Measurements from ENCODE around the gene PCBP2.

The PCBP2 gene

DNA sequence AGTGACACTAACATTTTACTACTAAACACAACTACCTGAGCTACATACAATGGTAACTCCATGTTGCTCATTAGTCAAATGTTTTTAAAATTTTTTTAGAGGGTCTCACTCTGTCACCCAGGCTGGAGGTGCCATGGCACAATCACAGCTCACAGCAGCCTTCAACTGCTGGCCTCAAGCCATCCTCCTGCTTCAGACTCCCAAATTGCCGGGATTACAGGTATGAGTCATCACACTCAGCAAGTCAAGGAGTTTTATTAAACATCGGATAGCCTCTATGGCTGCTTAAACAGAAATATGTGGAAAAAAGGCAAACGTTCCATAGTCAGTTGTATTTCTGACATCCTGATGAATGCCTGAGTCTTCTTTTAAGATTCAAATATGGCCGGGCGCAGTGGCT is 66.5 kb downstream of the PCBP2 start:
- no peaks in the 10 kb centered on the region for H3K27me3 ChIP-seq (ENCODE audit: insufficient read depth, low read length)
- no peak overlapping the region for H4K91ac ChIP-seq (ENCODE audit: low read depth, low read length)
- no peak overlapping the region for H3K4ac ChIP-seq (ENCODE audit: low read depth, low read length)
- H4K12ac ChIP-seq (ENCODE audit: low read depth, low read length) = no peak overlapping the region
- H2AK5ac ChIP-seq (ENCODE audit: low read length) = no peak overlapping the region
- H4K8ac ChIP-seq (ENCODE audit: low read depth, low read length) = no peak overlapping the region
- no peaks in the 10 kb centered on the region for H3K79me1 ChIP-seq (ENCODE audit: low read length)
- H3K4me2 ChIP-seq (ENCODE audit: low read length) = no peak overlapping the region
- no peak overlapping the region for H3K27ac ChIP-seq (ENCODE audit: low read depth, low read length)
- H3K14ac ChIP-seq (ENCODE audit: low read length) = no peak overlapping the region
- H3K23ac ChIP-seq (ENCODE audit: low read length) = no peak overlapping the region
- no peaks in the 10 kb centered on the region for H3K9me3 ChIP-seq (ENCODE audit: insufficient read depth, low read depth, low read length)
- no peak overlapping the region for H2BK12ac ChIP-seq (ENCODE audit: low read length)
- no peak for DNase-seq
- H3K79me2 ChIP-seq (ENCODE audit: control insufficient read depth, insufficient read depth, low read length, poor library complexity) = no peaks in the 10 kb centered on the region
- H3K4me3 ChIP-seq (ENCODE audit: low read depth, low read length) = no peak overlapping the region
- peaks cover 32 to 39% of the 10 kb centered on the region in 2 experiments for H3K36me3 ChIP-seq (ENCODE audit: control insufficient read depth in 1 of 2, insufficient read depth in 2 of 2, low read length in 2 of 2)
- WGBS (ENCODE audit: extremely low coverage, insufficient coverage, insufficient read length) = no CpG with 5 or more reads among the region's 5 CpGs
- H3K4me1 ChIP-seq (ENCODE audit: control insufficient read depth in 1 of 2, insufficient read depth in 2 of 2, low read length in 2 of 2) = no peaks in the 10 kb centered on the region
- no peak overlapping the region for H2BK5ac ChIP-seq (ENCODE audit: low read depth, low read length, poor library complexity)
- no peak overlapping the region for H3K18ac ChIP-seq (ENCODE audit: low read length)
- no peak overlapping the region for H2AFZ ChIP-seq (ENCODE audit: insufficient read depth, low read length, poor library complexity)
- H2BK120ac ChIP-seq (ENCODE audit: insufficient read depth, low read length, poor library complexity) = no peak overlapping the region
- no peak overlapping the region for H3K9ac ChIP-seq (ENCODE audit: low read length)

DNA sequence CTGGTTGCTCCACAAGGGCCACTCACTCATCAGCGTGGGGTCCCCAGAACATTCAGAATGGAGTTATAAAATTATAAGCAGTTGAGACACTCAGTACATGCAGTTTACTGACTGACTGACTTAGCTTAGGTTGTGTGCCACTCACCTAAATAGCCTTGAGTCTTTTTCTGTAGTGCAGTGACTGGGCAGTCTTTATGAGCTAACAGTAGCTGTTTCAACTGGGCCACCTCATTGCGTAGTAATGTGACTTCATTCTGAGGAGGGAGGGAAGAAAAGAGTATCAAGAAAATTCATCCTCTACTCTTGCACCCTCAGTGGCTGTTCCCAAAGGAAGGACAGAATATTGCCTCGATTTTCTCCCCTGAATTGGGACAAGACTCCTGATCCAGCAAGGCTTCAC is 71.2 kb downstream of the PCBP2 start:
- Histone ChIP-seq H3K27me3 (ENCODE audit: insufficient read depth, low read length) (no peaks in the 10 kb centered on the region), H4K8ac (ENCODE audit: low read depth, low read length) (no peak overlapping the region), H3K36me3 (ENCODE audit: control insufficient read depth in 1 of 2, insufficient read depth in 2 of 2, low read length in 2 of 2) (peaks cover 16 to 27% of the 10 kb centered on the region in 2 experiments), H4K12ac (ENCODE audit: low read depth, low read length) (no peak overlapping the region), H3K4me1 (ENCODE audit: control insufficient read depth in 1 of 2, insufficient read depth in 2 of 2, low read length in 2 of 2) (no peaks in the 10 kb centered on the region), H2BK120ac (ENCODE audit: insufficient read depth, low read length, poor library complexity) (no peak overlapping the region), H4K91ac (ENCODE audit: low read depth, low read length) (no peak overlapping the region), H3K79me2 (ENCODE audit: control insufficient read depth, insufficient read depth, low read length, poor library complexity) (no peaks in the 10 kb centered on the region), H3K27ac (ENCODE audit: low read depth, low read length) (no peak overlapping the region), H3K9me3 (ENCODE audit: insufficient read depth, low read depth, low read length) (no peaks in the 10 kb centered on the region), H3K9ac (ENCODE audit: low read length) (no peak overlapping the region), H2AFZ (ENCODE audit: insufficient read depth, low read length, poor library complexity) (no peak overlapping the region), H2AK5ac (ENCODE audit: low read length) (no peak overlapping the region), H3K4me3 (ENCODE audit: low read depth, low read length) (no peak overlapping the region), H3K18ac (ENCODE audit: low read length) (no peak overlapping the region), H3K4me2 (ENCODE audit: low read length) (no peak overlapping the region), H3K23ac (ENCODE audit: low read length) (no peak overlapping the region), H3K14ac (ENCODE audit: low read length) (no peak overlapping the region), H2BK12ac (ENCODE audit: low read length) (no peak overlapping the region), H3K79me1 (ENCODE audit: low read length) (no peaks in the 10 kb centered on the region), H2BK5ac (ENCODE audit: low read depth, low read length, poor library complexity) (no peak overlapping the region), H3K4ac (ENCODE audit: low read depth, low read length) (no peak overlapping the region)
- WGBS (ENCODE audit: extremely low coverage, insufficient coverage, insufficient read length) = no CpG with 5 or more reads among the region's 3 CpGs
- DNase-seq = no peak

DNA sequence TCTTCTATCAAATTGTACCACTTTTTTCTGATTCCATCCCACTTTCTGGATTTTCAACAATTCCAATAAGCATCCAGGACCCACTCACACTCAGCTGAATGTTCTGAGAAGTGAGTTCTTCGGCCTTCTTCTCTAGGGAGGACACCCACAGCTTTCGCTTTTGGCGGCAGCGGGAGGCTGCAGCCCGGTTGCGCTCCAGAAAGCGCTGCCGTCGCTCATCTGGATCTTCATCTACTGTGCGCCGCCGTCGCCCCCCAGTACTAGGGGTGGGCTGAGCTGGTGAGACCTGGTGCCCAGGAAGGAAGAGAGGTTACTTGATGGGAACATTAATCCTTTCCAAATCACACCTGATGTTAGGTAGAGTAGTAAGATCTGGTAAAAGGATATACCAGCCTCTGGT is 72.6 kb downstream of the PCBP2 start:
- no peak overlapping the region for H3K23ac ChIP-seq (ENCODE audit: low read length)

DNA sequence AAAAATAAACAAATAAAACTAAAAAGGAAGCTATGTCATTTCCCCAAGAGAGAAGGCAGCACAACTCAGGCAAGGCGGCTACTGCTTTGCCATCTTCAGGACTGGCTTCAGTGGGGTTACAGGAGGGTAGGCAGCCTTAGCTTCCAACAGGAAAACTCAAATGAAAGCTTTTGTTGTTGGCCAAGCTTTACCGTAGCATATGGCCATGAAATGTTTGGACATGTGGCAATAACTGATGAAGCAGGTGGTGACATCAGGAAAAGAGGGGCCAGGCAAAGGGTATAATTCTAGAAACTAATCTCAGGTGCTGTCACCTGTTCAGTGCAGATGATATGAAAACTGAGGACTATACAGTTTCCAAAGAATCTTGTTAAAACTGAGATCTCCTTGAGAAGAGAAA is 78.2 kb downstream of the PCBP2 start:
- Histone ChIP-seq H2BK5ac (ENCODE audit: low read depth, low read length, poor library complexity) (no peak overlapping the region), H3K9me3 (ENCODE audit: insufficient read depth, low read depth, low read length) (no peaks in the 10 kb centered on the region)

More for the DNA sequence above, 72.6 kb downstream of the PCBP2 start:
- H3K79me1 ChIP-seq (ENCODE audit: low read length) = no peaks in the 10 kb centered on the region
- no peak overlapping the region for H3K18ac ChIP-seq (ENCODE audit: low read length)
- H2AFZ ChIP-seq (ENCODE audit: insufficient read depth, low read length, poor library complexity) = no peak overlapping the region
- H3K4me3 ChIP-seq (ENCODE audit: low read depth, low read length) = no peak overlapping the region
- no peak overlapping the region for H3K4ac ChIP-seq (ENCODE audit: low read depth, low read length)
- no peak overlapping the region for H2BK12ac ChIP-seq (ENCODE audit: low read length)
- peaks cover 16 to 24% of the 10 kb centered on the region in 2 experiments for H3K36me3 ChIP-seq (ENCODE audit: control insufficient read depth in 1 of 2, insufficient read depth in 2 of 2, low read length in 2 of 2)
- H3K4me1 ChIP-seq (ENCODE audit: control insufficient read depth in 1 of 2, insufficient read depth in 2 of 2, low read length in 2 of 2) = no peaks in the 10 kb centered on the region
- H4K12ac ChIP-seq (ENCODE audit: low read depth, low read length) = no peak overlapping the region
- H3K27me3 ChIP-seq (ENCODE audit: insufficient read depth, low read length) = no peaks in the 10 kb centered on the region
- no peak overlapping the region for H4K8ac ChIP-seq (ENCODE audit: low read depth, low read length)
- no peak for DNase-seq
- no peak overlapping the region for H2BK5ac ChIP-seq (ENCODE audit: low read depth, low read length, poor library complexity)
- H3K27ac ChIP-seq (ENCODE audit: low read depth, low read length) = no peak overlapping the region
- H3K9ac ChIP-seq (ENCODE audit: low read length) = peak overlapping the region; percentile 64
- no peaks in the 10 kb centered on the region for H3K79me2 ChIP-seq (ENCODE audit: control insufficient read depth, insufficient read depth, low read length, poor library complexity)
- no peak overlapping the region for H3K14ac ChIP-seq (ENCODE audit: low read length)
- H2AK5ac ChIP-seq (ENCODE audit: low read length) = no peak overlapping the region
- no peak overlapping the region for H3K4me2 ChIP-seq (ENCODE audit: low read length)
- H2BK120ac ChIP-seq (ENCODE audit: insufficient read depth, low read length, poor library complexity) = no peak overlapping the region
- no peak overlapping the region for H4K91ac ChIP-seq (ENCODE audit: low read depth, low read length)
- H3K9me3 ChIP-seq (ENCODE audit: insufficient read depth, low read depth, low read length) = no peaks in the 10 kb centered on the region
- WGBS (ENCODE audit: extremely low coverage, insufficient coverage, insufficient read length) = no CpG with 5 or more reads among the region's 13 CpGs

More for the DNA sequence above, 78.2 kb downstream of the PCBP2 start:
- no CpG with 5 or more reads among the region's 2 CpGs for WGBS (ENCODE audit: extremely low coverage, insufficient coverage, insufficient read length)
- no peak overlapping the region for H3K18ac ChIP-seq (ENCODE audit: low read length)
- no peak overlapping the region for H3K4me3 ChIP-seq (ENCODE audit: low read depth, low read length)
- no peak overlapping the region for H2BK120ac ChIP-seq (ENCODE audit: insufficient read depth, low read length, poor library complexity)
- H3K4me2 ChIP-seq (ENCODE audit: low read length) = no peak overlapping the region
- no peak overlapping the region for H3K9ac ChIP-seq (ENCODE audit: low read length)
- H4K12ac ChIP-seq (ENCODE audit: low read depth, low read length) = no peak overlapping the region
- no peak overlapping the region for H3K4ac ChIP-seq (ENCODE audit: low read depth, low read length)
- H3K27me3 ChIP-seq (ENCODE audit: insufficient read depth, low read length) = no peaks in the 10 kb centered on the region
- H2BK12ac ChIP-seq (ENCODE audit: low read length) = no peak overlapping the region
- no peak overlapping the region for H3K27ac ChIP-seq (ENCODE audit: low read depth, low read length)
- no peaks in the 10 kb centered on the region for H3K4me1 ChIP-seq (ENCODE audit: control insufficient read depth in 1 of 2, insufficient read depth in 2 of 2, low read length in 2 of 2)
- no peak overlapping the region for H3K14ac ChIP-seq (ENCODE audit: low read length)
- H3K79me1 ChIP-seq (ENCODE audit: low read length) = no peaks in the 10 kb centered on the region
- no peak overlapping the region for H4K8ac ChIP-seq (ENCODE audit: low read depth, low read length)
- H3K79me2 ChIP-seq (ENCODE audit: control insufficient read depth, insufficient read depth, low read length, poor library complexity) = no peaks in the 10 kb centered on the region
- no peak for DNase-seq
- peaks cover 24 to 27% of the 10 kb centered on the region in 2 experiments for H3K36me3 ChIP-seq (ENCODE audit: control insufficient read depth in 1 of 2, insufficient read depth in 2 of 2, low read length in 2 of 2)
- no peak overlapping the region for H2AFZ ChIP-seq (ENCODE audit: insufficient read depth, low read length, poor library complexity)
- H2AK5ac ChIP-seq (ENCODE audit: low read length) = no peak overlapping the region
- no peak overlapping the region for H3K23ac ChIP-seq (ENCODE audit: low read length)
- H4K91ac ChIP-seq (ENCODE audit: low read depth, low read length) = no peak overlapping the region

Data from trophoblast cell (in vitro differentiated cells and primary cell).